A673 (cell line): ENCODE data around the gene SMU1. TPM values are rescaled to one million over a fixed set of nuclear protein-coding genes. Genes with fewer than 3 reads are reported as not detected.
A peak's percentile ranks its signal among the peaks of the same experiment; 100 is the strongest.

Experiments
- BruUV-seq: library from RNA; stranded (reverse); fragments of 400-500 nt; replicated peaks from 2 replicates; lab custom pipeline; 2021; lab: Mats Ljungman, UMichigan
- CTCF ChIA-PET: fragments of 300-600 bp; sonication (Branson Sonifier 250); formaldehyde crosslinking; loops from one replicate; lab custom pipeline; 2022; ENCODE audit warnings: antibody characterized with exemption; lab: Charles Lee
- POLR2A ChIA-PET: fragments of 300-600 bp; sonication (Branson Sonifier 250); formaldehyde crosslinking; loops from one replicate; lab custom pipeline; 2022; ENCODE audit warnings: antibody characterized with exemption; ENCODE audit not compliant: low non-redundant PET; lab: Charles Lee
- DNase-seq: peaks from one replicate; pipeline ENCODE4 v3.0.0-alpha.2; 2015; ENCODE audit warnings: low spot score
- H3K27ac ChIP-seq: fragments of 200-600 bp; sonication (generic); 2 replicates; pipeline ENCODE4 v1.5.1; 2016; ENCODE audit warnings: mixed run types, low read depth, mild to moderate bottlenecking, mixed read lengths, antibody characterized with exemption, low read length; ENCODE audit not compliant: poor library complexity, severe bottlenecking
- H3K27me3 ChIP-seq: fragments of 200-600 bp; sonication (generic); replicated peaks from 2 replicates; pipeline ENCODE4 v1.6.1; 2017; ENCODE audit warnings: mixed run types, low read depth, mild to moderate bottlenecking, mixed read lengths, antibody characterized with exemption, low read length; ENCODE audit not compliant: insufficient read depth, poor library complexity
- H3K36me3 ChIP-seq: fragments of 200-600 bp; sonication (generic); 2 replicates; pipeline ENCODE4 v1.6.1; 2016; ENCODE audit warnings: mixed run types, mild to moderate bottlenecking, mixed read lengths, antibody characterized with exemption, low read length; ENCODE audit not compliant: insufficient read depth, poor library complexity, severe bottlenecking
- H3K4me1 ChIP-seq: fragments of 200-600 bp; sonication (generic); 2 replicates; pipeline ENCODE4 v1.6.1; 2017; ENCODE audit warnings: mixed run types, mild to moderate bottlenecking, mixed read lengths, antibody characterized with exemption, low read length; ENCODE audit not compliant: insufficient read depth, poor library complexity, severe bottlenecking
- H3K4me3 ChIP-seq: fragments of 200-600 bp; sonication (generic); 2 replicates; pipeline ENCODE4 v1.5.1; 2016; ENCODE audit warnings: low read depth, mixed run types, mild to moderate bottlenecking, mixed read lengths, low read length; ENCODE audit not compliant: poor library complexity, severe bottlenecking
- H3K9me3 ChIP-seq: fragments of 200-600 bp; sonication (generic); 2 replicates; pipeline ENCODE4 v1.6.1; 2016; ENCODE audit warnings: mixed run types, low read depth, mild to moderate bottlenecking, mixed read lengths, antibody characterized with exemption, low read length; ENCODE audit not compliant: poor library complexity, severe bottlenecking
- EZH2 ChIP-seq: fragments of 200-600 bp; sonication (generic); IDR thresholded peaks from 2 replicates; pipeline ENCODE4 v1.6.1; 2017; ENCODE audit warnings: borderline replicate concordance, low read depth, mild to moderate bottlenecking, mixed read lengths, antibody characterized with exemption, low read length; ENCODE audit not compliant: poor library complexity, severe bottlenecking
- intact Hi-C: fragments of 100-400 bp; cut with micrococcal nuclease; formaldehyde crosslinking; loops from one replicate; pipeline ENCODE4 v1.10.0; 2022; ENCODE audit not compliant: unreplicated experiment
- total RNA-seq: library from RNA; stranded (reverse); gene quantifications from 2 replicates; pipeline ENCODE4 v1.2.3, GENCODE V29; 2021
- TF ChIP-seq, protein P1 (sequence below): fragments of 300-800, 200-600 bp; sonication (generic); conservative IDR thresholded peaks from 2 replicates; pipeline ENCODE4 v1.5.1; 2017; ENCODE audit warnings: low read depth, mild to moderate bottlenecking, antibody characterized with exemption, low read length, moderate library complexity, mixed read lengths

The SMU1 gene
- total RNA-seq, 1 experiment from 2014 or later = 31.2 TPM

DNA sequence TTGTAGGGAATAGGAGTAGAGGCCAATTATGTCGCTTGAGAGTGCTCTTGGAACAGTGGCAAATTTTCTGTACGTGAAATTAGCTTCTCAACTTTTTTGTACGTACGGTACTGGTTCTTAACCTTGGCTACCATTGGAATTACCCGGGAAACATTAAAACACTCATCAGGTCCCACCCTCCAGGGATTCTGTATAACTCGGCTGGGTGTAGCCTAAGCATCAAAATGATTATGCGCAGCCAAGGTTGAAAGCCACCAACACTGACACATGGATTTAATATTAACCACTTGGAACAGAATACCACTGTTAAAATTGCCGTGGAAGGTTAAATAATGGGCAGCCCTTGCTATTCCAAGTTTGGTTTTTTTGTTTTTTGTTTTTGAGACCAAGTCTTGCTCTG is 34.0 kb downstream of the SMU1 start:
- intact Hi-C loops = no loop called here
- Histone ChIP-seq H3K4me3 (no peak overlapping the region), H3K4me1 (no peaks in the 10 kb centered on the region), H3K27ac (no peak overlapping the region), H3K36me3 (peaks cover 44% of the 10 kb centered on the region), H3K9me3 (no peaks in the 10 kb centered on the region), H3K27me3 (no peaks in the 10 kb centered on the region)
- no peak for DNase-seq
- BruUV-seq = no TSS peak
- TF ChIP-seq, protein P1, sequence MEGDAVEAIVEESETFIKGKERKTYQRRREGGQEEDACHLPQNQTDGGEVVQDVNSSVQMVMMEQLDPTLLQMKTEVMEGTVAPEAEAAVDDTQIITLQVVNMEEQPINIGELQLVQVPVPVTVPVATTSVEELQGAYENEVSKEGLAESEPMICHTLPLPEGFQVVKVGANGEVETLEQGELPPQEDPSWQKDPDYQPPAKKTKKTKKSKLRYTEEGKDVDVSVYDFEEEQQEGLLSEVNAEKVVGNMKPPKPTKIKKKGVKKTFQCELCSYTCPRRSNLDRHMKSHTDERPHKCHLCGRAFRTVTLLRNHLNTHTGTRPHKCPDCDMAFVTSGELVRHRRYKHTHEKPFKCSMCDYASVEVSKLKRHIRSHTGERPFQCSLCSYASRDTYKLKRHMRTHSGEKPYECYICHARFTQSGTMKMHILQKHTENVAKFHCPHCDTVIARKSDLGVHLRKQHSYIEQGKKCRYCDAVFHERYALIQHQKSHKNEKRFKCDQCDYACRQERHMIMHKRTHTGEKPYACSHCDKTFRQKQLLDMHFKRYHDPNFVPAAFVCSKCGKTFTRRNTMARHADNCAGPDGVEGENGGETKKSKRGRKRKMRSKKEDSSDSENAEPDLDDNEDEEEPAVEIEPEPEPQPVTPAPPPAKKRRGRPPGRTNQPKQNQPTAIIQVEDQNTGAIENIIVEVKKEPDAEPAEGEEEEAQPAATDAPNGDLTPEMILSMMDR = no peak
- POLR2A ChIA-PET = no interaction called here
- CTCF ChIA-PET = no interaction called here

DNA sequence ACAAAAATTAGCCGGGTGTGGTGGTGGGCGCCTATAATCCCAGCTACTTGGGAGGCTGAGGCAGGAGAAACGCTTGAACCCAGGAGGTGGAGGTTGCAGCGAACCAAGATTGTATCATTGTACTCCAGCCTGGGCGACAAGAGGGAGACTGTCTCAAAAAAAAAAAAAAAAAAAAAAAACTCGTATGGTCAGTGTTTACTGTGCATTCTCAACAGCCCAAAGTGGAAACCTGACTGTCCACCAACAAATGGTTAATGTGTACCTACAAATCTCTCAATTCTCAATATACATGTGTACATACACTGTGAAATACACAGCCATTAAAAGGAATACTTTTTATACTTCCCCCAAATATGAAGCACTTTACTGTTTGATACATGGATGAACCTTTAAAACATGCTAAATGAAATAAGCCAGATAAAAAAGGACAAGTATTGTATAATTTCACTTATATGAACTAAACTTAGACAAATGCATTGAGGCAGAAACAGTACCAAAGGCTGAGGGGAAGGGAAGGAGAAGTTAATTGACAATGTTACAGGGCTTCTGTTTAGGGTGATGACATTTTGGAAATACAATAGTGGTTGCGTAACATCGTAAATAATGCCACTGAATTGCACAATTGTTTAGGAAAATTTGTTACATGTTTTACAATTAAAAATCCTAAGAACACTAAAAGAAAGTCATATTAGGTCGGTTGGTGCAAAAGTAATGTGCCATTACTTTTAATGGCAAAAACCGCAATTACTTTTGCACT is 34.9 kb downstream of the SMU1 start:
- Histone ChIP-seq H3K36me3 (peaks cover 45% of the 10 kb centered on the region), H3K27me3 (no peaks in the 10 kb centered on the region), H3K27ac (peak overlapping the region; percentile 39), H3K4me3 (no peak overlapping the region), H3K9me3 (no peaks in the 10 kb centered on the region), H3K4me1 (no peaks in the 10 kb centered on the region)
- POLR2A ChIA-PET = no interaction called here
- DNase-seq = no peak
- TF ChIP-seq EZH2 = no peak
- TF ChIP-seq, protein P1 = no peak
- BruUV-seq = no TSS peak
- intact Hi-C loops = no loop called here
- CTCF ChIA-PET = no interaction called here

DNA sequence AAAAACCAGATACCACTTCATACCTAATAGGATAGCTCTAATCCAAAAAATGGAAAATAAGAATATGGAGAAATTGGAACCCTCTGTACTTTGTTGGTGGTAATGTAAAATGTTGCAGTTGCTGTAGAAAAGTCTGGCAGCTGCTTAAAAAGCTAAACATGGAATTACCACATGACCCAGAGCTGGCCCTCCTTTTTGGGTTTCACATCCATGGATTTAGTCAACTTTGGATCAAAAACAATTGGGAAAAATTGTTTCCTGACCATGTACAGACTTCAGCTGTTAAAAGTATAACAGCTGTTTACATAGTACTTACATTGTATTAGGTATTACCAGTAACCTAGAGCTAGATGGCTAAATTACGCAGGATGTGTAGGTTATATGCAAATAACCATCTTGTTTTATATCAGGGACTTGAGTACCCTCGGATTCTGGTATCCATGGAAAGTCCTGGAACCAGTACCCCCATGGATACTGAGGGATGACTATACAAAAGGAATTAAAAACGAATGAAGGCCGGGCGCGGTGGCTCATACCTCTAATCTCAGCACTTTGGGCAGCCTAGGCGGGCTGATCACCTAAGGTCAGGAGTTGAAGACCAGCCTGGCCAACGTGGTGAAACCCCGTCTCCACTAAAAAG is 35.6 kb downstream of the SMU1 start:
- H3K27ac ChIP-seq = no peak overlapping the region
- no peaks in the 10 kb centered on the region for H3K4me1 ChIP-seq
- no peak overlapping the region for H3K4me3 ChIP-seq
- BruUV-seq = no TSS peak
- TF ChIP-seq, protein P1 = no peak
- no peak for TF ChIP-seq EZH2
- peaks cover 49% of the 10 kb centered on the region for H3K36me3 ChIP-seq
- H3K27me3 ChIP-seq = no peaks in the 10 kb centered on the region
- intact Hi-C loops = no loop called here
- POLR2A ChIA-PET = no interaction called here
- no peak for DNase-seq
- H3K9me3 ChIP-seq = no peaks in the 10 kb centered on the region
- CTCF ChIA-PET = no interaction called here
